Endodermal cell (in vitro differentiated cells): Measurements from ENCODE around the gene GOT1. TPM values are rescaled to one million over a fixed set of nuclear protein-coding genes. Genes with fewer than 3 reads are reported as not detected.

ENCODE experiments used
- DNase-seq: peaks from one replicate; pipeline ENCODE4 v3.0.0-alpha.2; 2017
- H3K27ac ChIP-seq: 2 replicates; pipeline ENCODE4 v1.5.1; 2013; ENCODE audit warnings: mild to moderate bottlenecking, low read depth, low read length, moderate library complexity
- H3K27me3 ChIP-seq: 2 replicates; pipeline ENCODE4 v1.6.1; 2013; ENCODE audit warnings: mild to moderate bottlenecking, low read length, moderate library complexity; ENCODE audit not compliant: insufficient read depth, control insufficient read depth, poor library complexity, severe bottlenecking
- H3K36me3 ChIP-seq: 2 replicates; pipeline ENCODE4 v1.7.0; 2013; ENCODE audit warnings: mild to moderate bottlenecking, low read length, moderate library complexity; ENCODE audit not compliant: control insufficient read depth, insufficient read depth
- H3K4me1 ChIP-seq: one replicate; pipeline ENCODE4 v1.7.0; 2013; ENCODE audit warnings: low read length; ENCODE audit not compliant: control insufficient read depth, insufficient read depth
- H3K4me3 ChIP-seq: 2 replicates; pipeline ENCODE4 v1.5.1; 2013; ENCODE audit warnings: mild to moderate bottlenecking, low read length, moderate library complexity
- H3K9ac ChIP-seq: 2 replicates; pipeline ENCODE4 v1.6.1; 2013; ENCODE audit warnings: mild to moderate bottlenecking, low read length, moderate library complexity; ENCODE audit not compliant: poor library complexity, severe bottlenecking; ENCODE audit errors: extremely low read depth
- H3K9me3 ChIP-seq: 2 replicates; pipeline ENCODE4 v1.6.1; 2013; ENCODE audit warnings: mild to moderate bottlenecking, low read length, moderate library complexity; ENCODE audit not compliant: control insufficient read depth
- H3K27ac Mint-ChIP-seq: 2 replicates; pipeline ENCODE4 v1.8.0; 2020; ENCODE audit warnings: mixed read lengths
- H3K27me3 Mint-ChIP-seq: 2 replicates; pipeline ENCODE4 v1.8.0; 2021; ENCODE audit warnings: mild to moderate bottlenecking, mixed read lengths; ENCODE audit not compliant: insufficient read depth
- H3K36me3 Mint-ChIP-seq: 2 replicates; pipeline ENCODE4 v1.8.0; 2020; ENCODE audit warnings: low read depth, mixed read lengths
- H3K4me1 Mint-ChIP-seq: 2 replicates; pipeline ENCODE4 v1.8.0; 2020; ENCODE audit warnings: mixed read lengths
- H3K4me3 Mint-ChIP-seq: 2 replicates; pipeline ENCODE4 v1.8.0; 2020; ENCODE audit warnings: mild to moderate bottlenecking, moderate library complexity, mixed read lengths
- H3K9me3 Mint-ChIP-seq: 2 replicates; pipeline ENCODE4 v1.8.0; 2020; ENCODE audit warnings: mild to moderate bottlenecking, mixed read lengths
- CTCF ChIP-seq: fragments of 200-600 bp; sonication (generic); conservative IDR thresholded peaks from 2 replicates; pipeline ENCODE4 v1.5.0; 2021; ENCODE audit warnings: antibody characterized with exemption, mild to moderate bottlenecking
- WGBS, 2 experiments: methylation state at CpG; one replicate each; pipeline versions ENCODE4 v1.1.5 to v1.1.7; 2013; ENCODE audit warnings: missing lambda C conversion rate in 2 of 2, mixed read lengths in 1 of 2; ENCODE audit not compliant: insufficient coverage in 1 of 2, insufficient read length in 1 of 2; 5-methylcytosine and 5-hydroxymethylcytosine counted together
- total RNA-seq, 2 donors: library from RNA; stranded (reverse); fragmentation: NEBNext Ultra II Directional in 1 of 2; extraction: Animal tissue kit (Norgen Biotek cat#: 25700) in 1 of 2; gene quantifications; 2 replicates in 1 of 2; 3 replicates in 1 of 2; pipeline ENCODE4 v1.2.1, GENCODE V29; 2021

The GOT1 gene
- total RNA-seq, 2 donors from 2014 or later = 35.1 to 36.5 TPM

- no peak for TF ChIP-seq CTCF
- H3K36me3 ChIP-seq = peaks cover 43% of the 10 kb centered on the region
- WGBS, 2 experiments = 97 to 100% methylated on average over 3 to 4 of the region's 4 CpGs
- Mint-ChIP-seq H3K9me3 (no peaks in the 10 kb centered on the region), H3K27ac (no peak overlapping the region), H3K27me3 (peaks cover 52% of the 10 kb centered on the region), H3K36me3 (peaks cover 15% of the 10 kb centered on the region), H3K4me3 (no peak overlapping the region), H3K4me1 (peaks cover 35% of the 10 kb centered on the region)
- DNase-seq = no peak
- no peak overlapping the region for H3K9ac ChIP-seq
- no peak overlapping the region for H3K4me3 ChIP-seq
- H3K27ac ChIP-seq = no peak overlapping the region
- peaks cover 8% of the 10 kb centered on the region for H3K27me3 ChIP-seq
- H3K9me3 ChIP-seq = peaks cover 5% of the 10 kb centered on the region
- H3K4me1 ChIP-seq = peaks cover 13% of the 10 kb centered on the region
Measured at GRCh38 chr10:99364125-99364524, 66.3 kb downstream of the GOT1 start.

- 81 to 90% methylated on average over 2 to 5 of the region's 5 CpGs for WGBS, 2 experiments
- no peak overlapping the region for H3K27ac Mint-ChIP-seq
- peak; percentile 48 for TF ChIP-seq CTCF
- peaks cover 43% of the 10 kb centered on the region for H3K36me3 ChIP-seq
- H3K27me3 Mint-ChIP-seq = peaks cover 28% of the 10 kb centered on the region
- H3K9me3 ChIP-seq = peaks cover 5% of the 10 kb centered on the region
- H3K27ac ChIP-seq = no peak overlapping the region
- H3K4me3 Mint-ChIP-seq = no peak overlapping the region
- H3K4me3 ChIP-seq = no peak overlapping the region
- no peak for DNase-seq
- peaks cover 8% of the 10 kb centered on the region for H3K27me3 ChIP-seq
- peaks cover 45% of the 10 kb centered on the region for H3K4me1 Mint-ChIP-seq
- H3K9ac ChIP-seq = no peak overlapping the region
- peaks cover 28% of the 10 kb centered on the region for H3K4me1 ChIP-seq
- H3K36me3 Mint-ChIP-seq = peaks cover 13% of the 10 kb centered on the region
- H3K9me3 Mint-ChIP-seq = no peaks in the 10 kb centered on the region
Measured at GRCh38 chr10:99360934-99361333, 69.5 kb downstream of the GOT1 start.

- Histone ChIP-seq H3K27ac (peak overlapping the region; percentile 77), H3K36me3 (peaks cover 25% of the 10 kb centered on the region), H3K9me3 (peaks cover under 1% of the 10 kb centered on the region), H3K4me3 (no peak overlapping the region), H3K27me3 (peaks cover 8% of the 10 kb centered on the region), H3K4me1 (peaks cover 28% of the 10 kb centered on the region), H3K9ac (peak overlapping the region; percentile 73)
- peak; percentile 71 for DNase-seq
- H3K9me3 Mint-ChIP-seq = no peaks in the 10 kb centered on the region
- H3K27ac Mint-ChIP-seq = peak overlapping the region; percentile 92
- TF ChIP-seq CTCF = no peak
- H3K4me3 Mint-ChIP-seq = peak overlapping the region; percentile 9
- peaks cover 8% of the 10 kb centered on the region for H3K36me3 Mint-ChIP-seq
- 0 to 17% methylated on average over 1 of the region's 1 CpG for WGBS, 2 experiments
- peaks cover 20% of the 10 kb centered on the region for H3K27me3 Mint-ChIP-seq
- peaks cover 58% of the 10 kb centered on the region for H3K4me1 Mint-ChIP-seq
Measured at GRCh38 chr10:99358101-99358500, 72.3 kb downstream of the GOT1 start.
